Left renal cortex interstitium (tissue), 4 donors: Measurements from ENCODE around the gene RNF114. TPM values are rescaled to one million over a fixed set of nuclear protein-coding genes. Genes with fewer than 3 reads are reported as not detected.
"Not testable (repeated sequence)": the region's sequence is repeated elsewhere in the genome, so short reads cannot be mapped to it uniquely, and the experiment has no call there.

Experiments
- DNase-seq, 4 donors: peaks; one replicate each; pipeline ENCODE4 v3.0.0-alpha.2; 2013; ENCODE audit warnings: low read depth in 4 of 4, low spot score in 2 of 4, missing footprints in 1 of 4
- polyA plus RNA-seq, 4 donors: library from polyadenylated mRNA; unstranded; fragments of 120-200 nt; gene quantifications; one replicate each; pipeline ENCODE4 v1.2.1, GENCODE V29; 2013; ENCODE audit not compliant: insufficient read length in 4 of 4

The RNF114 gene
- polyA plus RNA-seq = 10 to 100 TPM; 61.8 to 82.3 (median 73.8) TPM

DNA sequence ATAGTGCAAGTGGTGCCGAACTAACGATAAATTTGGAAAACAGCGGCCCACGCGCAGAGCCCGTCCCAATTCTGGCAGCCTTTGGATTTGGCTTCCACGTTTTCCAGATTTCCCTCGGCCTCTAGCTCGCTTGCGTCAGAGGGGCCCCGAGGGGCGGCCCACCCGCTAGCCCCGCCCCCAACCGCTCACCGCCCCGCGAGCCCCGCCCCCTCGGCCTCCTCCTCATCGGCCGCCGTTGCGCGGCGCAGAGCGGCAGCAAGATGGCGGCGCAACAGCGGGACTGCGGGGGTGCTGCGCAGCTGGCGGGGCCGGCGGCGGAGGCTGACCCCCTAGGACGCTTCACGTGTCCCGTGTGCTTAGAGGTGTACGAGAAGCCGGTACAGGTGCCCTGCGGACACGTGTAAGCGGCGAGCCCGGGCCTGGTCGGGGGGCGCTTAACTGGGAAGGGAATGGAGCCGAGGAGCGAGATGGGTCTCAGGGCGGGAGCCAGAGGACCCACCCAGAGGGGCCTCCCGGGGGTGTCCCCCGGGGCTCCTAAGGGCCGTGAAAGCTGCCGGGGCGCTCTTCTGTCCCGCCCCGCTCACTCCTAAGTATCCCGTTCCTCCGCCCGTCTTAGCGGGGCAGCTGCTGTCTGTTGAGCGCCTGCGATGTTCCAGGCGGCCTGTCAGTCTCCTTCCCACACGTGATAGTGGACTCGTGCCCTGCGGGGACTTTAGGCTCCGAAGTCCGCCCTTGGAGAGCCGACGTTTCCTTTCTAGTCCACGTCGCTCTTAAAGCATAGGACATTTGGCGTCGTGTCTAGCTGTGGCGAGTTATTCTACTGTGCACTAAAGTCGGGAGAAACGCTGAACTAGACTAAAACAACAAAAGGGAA, at the start of gene RNF114:
Gene RNF114, plus strand, starts transcription at position 245 of the 874 bp plus-strand sequence. Its CDS starts 16 bp downstream, at position 261.
- DNase-seq = peak in 2 of 4 donors; percentile 82 to 85

DNA sequence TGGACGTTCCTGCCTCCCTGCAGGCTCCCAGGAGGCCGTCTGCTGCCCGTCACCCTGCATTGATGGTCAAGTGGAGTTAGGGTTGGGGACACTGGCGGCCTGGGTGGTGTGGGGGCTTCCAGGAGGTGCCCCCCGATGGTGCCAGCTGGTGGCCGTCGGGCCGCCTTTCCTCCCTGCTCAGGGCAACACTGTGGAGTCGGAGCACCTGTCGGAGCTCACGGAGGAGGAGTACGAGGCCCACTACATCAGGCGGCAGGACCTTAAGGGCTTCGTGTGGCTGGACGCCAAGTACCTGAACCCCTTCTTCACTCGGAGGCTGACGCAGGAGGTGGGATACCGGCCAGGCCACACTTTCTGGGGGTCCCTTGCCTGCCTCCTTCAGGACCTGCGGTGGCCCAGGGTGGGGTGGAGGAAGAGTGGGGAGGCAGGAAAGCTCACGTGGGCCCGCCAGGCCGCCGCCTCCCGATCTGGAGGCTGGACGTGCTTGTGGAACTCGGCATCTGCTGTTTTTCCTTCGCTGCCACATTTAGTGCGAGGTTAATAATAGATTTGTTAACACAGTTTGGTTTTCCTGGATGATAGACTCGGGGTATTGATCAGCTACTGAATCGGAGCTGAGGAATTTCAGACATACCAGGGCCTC, 49.5 kb upstream of the RNF114 start:
- DNase-seq = no peak

DNA sequence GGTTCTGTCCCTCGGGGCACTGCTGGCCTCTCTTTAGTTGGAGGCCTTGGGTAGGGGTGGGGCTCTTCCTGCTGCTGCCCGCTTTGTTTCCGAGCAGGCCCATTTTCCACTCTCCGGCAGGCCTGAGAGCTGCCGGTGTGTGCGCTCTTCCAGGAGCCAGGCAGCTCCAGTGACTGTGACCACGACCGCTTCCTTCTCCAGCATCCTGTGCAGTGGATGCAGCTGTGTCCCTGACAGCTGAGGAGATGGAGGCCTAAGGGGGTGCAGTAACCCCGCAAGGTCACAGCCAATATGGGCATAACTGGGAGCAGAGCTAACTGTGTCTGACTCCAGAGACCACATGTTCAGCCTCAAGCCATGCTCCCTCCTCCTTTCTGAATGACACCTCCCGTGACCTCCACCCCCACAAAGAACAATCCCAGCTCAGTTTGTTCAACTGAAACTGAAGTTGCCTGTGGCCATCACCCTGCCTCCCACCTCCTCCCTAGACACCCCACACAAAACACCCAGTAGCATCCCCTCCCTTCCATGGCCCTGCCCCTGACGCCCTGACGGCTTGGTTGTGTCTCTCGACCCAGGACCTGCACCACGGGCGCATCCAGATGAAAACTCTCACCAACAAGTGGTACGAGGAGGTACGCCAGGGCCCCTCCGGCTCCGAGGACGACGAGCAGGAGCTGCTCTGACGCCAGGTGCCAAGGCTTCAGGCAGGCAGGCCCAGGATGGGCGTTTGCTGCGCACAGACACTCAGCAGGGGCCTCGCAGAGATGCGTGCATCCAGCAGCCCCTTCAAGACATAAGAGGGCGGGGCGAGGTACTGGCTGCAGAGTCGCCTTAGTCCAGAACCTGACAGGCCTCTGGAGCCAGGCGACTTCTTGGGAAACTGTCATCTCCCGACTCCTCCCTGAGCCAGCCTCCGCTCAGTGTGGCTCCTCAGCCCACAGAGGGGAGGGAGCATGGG, 48.7 kb upstream of the RNF114 start:
- no peak for DNase-seq

- no peak for DNase-seq
Measured at GRCh38 chr20:49888212-49889000, 47.8 kb upstream of the RNF114 start.

GRCh38 chr20:49889001-49889934, 46.9 kb upstream of the RNF114 start:
- no peak for DNase-seq

DNA sequence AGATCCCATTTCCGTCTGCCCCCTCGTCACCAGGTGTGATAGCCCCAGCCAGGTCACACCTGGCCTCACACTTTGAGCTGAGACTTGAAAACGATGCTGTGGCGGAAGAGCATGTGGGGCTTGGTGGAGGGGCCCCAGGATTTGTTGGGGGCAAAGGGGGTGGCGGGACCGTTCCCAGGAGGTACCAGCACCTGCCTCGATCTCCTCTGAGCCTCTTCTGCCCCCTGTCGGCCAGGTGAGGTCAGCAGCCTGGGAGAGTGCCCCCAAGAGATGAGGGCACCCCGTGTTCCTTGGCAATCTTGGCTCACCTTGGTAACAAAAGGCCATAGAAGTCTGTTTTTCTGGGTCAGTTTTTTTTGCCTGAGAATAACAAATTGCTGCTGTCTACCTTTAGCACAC, 46.3 kb upstream of the RNF114 start:
- DNase-seq = no peak

- DNase-seq = no peak
Measured at GRCh38 chr20:49890471-49891361, 45.5 kb upstream of the RNF114 start.

- DNase-seq = no peak
Measured at GRCh38 chr20:49891476-49892110, 44.6 kb upstream of the RNF114 start.

- no peak for DNase-seq
Measured at GRCh38 chr20:49892260-49892659, 43.9 kb upstream of the RNF114 start.

DNA sequence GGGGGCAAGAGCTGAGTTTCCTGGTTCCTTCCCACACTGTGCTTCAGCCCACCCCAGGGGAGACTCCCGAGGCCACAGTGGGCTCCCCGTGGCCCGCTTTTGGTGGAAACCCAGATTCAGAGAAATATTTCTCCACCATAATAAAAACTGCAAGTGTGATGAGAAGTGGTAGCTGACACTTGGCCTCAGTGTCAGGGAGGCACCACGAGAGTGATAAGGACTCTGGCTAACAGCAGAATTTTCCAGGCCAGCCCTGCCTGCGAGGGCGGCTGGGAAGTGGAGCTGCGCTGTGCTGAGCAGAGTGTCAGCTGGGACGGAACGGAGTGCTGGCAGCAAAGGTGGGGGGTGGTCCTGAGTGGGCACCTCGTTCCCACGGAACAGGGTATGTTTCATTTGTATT, 43.4 kb upstream of the RNF114 start:
- DNase-seq = no peak

- DNase-seq = no peak
Measured at GRCh38 chr20:49893242-49894072, 42.7 kb upstream of the RNF114 start.

DNA sequence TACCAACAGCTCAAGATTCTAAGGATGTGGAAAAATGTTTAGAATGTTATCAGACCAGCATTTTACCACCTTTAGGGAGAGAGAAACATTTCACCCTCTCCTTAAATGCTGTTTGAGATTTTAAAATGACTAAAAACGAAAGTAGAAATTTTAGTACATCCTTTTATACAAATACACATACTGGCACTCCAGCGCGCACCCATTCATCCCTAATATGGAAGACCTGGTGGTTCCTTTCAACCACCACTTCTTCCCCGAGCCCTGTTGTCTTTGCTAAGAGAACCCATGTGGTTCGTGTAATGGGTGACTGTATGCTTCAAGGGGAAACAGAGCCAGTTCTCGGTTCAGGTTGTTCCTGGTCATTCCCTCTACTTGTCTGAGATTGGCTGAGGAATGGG, 42.1 kb upstream of the RNF114 start:
- no peak for DNase-seq

DNA sequence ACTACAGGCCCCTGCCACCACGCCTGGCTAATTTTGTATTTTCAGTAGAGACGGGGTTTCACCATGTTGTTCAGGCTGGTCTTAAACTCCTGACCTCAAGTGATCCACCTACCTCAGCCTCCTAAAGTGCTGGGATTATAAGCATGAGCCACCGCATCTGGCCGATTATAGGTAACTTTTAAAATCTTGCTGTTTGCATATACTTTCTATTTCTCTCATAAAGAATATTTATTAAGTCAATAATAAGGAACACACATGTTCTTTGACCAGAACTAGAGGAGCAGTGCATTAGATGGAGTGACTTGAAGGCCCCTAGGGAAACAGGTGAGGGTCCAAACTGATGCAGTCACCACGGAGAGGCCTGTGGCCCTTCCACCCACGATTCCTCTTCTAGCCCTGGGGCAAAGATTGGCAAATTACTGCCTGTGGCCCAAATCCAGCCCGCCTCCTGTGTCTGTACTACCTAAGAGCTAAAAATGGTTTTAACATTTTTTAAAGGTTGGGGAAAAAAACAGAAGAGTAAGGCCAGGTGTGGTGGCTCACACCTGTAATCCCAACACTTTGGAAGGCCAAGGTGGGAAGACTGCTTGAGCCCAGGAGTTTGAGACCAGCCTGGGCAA, 40.6 kb upstream of the RNF114 start:
- not testable (repeated sequence) for DNase-seq

- no peak for DNase-seq
Measured at GRCh38 chr20:49896204-49896603, 40.0 kb upstream of the RNF114 start.

GRCh38 chr20:49899541-49900383, 36.4 kb upstream of the RNF114 start:
- DNase-seq = no peak
